Stromal cell of bone marrow (primary cell): ENCODE results near the gene INTS3.
A peak's percentile ranks its signal among the peaks of the same experiment; 100 is the strongest.

Experiments
- DNase-seq: peaks from one replicate; pipeline ENCODE4 v3.0.0-alpha.2; 2012; ENCODE audit warnings: low read depth

Gene INTS3

DNA sequence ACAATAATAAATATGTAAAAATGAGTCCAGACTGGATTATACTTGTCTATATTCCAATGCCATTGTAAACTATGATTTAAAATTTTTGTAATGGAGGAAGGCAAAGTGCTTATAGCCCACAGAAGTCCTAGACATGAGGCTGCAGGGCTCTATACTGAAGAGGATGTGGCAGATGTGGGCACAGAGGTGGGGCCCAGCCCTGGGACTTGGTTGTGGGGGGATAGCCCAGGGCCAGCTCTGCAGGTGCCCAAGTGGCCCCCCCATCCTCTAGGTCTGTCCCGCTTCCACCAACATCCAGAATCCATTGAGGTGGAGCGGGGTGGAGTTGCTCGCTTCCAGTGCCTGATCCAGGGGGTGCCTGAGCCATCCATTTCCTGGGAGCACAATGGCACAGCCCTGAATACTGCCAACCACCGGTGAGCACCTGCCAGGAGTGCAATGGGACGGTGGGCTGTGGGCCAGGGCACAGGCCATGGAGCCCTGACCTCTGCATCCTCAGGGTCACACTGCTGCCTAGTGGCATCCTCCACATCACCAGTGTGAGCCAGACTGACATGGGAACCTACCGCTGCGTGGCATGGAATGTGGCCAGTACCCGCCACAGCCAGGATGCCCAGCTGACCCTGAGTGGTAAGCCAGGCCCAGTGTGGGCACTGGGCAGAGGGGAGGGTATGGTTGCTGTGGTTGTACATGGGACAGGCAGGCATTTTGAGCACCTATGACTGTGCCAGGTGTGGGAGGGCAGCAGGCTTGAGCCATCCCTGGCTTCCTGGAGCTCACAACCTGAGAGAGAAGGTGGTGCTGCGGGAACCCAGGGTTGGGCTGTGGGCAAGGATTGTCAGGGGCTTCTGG, 68.3 kb downstream of the INTS3 start:
- DNase-seq: no peak

DNA sequence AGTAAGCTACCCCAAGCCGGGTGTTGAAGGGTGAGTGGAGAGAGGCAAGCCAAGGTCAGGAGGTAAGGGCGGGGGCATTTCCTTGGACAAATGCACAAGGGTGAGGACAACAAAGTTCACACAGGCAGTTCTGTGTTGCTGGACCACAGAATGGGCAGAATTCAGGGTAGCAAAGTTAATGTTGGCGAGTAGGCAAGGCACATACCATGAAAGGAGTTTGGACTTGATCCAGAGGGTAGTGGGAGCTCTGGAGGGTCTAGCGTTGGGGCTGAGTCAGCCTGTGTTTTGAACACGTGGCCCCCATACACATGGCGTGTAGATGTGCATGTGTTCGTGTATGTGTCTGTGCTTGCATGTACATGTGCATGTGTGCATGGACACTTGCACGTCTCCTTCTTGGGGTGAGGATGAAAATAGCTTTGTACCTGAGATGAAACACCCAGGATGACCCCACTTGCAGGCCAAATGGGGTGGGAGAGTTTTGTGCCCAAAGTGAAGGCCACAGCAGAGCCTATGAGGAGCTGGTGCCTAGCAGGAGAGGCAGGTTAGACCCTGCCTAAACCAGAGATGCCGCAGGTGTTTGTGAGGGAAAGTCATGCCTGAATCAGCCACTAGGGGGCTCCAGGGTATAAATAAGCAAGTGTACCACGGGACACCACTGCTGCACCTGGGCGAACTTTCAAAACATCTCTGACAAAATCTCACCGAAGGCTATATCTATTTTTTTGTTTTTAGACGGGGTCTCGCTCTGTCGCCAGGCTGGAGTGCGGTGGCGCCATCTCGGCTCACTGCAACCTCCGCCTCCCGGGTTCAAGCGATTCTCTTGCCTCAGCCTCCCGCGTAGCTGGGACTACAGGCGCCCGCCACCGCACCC, 69.2 kb downstream of the INTS3 start:
- DNase-seq: no peak

DNA sequence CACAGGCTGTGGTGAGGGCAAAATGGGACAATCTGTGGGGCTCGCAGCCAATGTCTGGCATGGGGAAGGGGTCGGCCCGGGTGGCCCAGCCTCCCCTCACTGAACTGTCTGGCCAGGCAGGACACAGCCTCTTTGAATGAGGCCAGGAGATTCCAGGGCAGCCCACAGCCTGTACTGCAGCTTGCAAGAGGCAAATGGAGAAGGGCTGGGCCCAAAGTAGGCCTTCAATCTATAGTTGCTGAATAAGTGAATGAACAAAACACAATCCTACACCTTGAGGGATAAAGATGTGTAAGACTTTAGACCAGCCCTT, 70.6 kb downstream of the INTS3 start:
- no peak for DNase-seq

DNA sequence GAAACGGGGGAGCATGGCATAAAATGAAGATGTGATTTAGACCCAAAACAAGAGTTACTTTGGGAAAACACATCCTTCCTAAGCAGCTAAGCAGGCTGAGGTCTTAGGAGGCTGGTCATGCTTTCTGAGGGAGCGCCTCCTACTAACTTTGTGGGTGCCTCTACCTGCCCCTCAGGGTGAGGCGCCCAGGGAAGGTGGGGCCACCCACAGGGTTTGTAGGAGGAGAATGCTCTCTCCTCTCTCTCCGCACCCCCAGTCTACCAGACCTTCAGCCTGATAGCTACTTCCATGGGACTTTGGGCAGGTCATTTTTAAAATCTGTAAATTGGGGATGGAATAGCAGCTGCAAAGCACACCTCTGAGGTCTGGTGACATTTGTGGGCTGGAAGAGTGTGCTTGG, 71.2 kb downstream of the INTS3 start:
- DNase-seq: no peak

DNA sequence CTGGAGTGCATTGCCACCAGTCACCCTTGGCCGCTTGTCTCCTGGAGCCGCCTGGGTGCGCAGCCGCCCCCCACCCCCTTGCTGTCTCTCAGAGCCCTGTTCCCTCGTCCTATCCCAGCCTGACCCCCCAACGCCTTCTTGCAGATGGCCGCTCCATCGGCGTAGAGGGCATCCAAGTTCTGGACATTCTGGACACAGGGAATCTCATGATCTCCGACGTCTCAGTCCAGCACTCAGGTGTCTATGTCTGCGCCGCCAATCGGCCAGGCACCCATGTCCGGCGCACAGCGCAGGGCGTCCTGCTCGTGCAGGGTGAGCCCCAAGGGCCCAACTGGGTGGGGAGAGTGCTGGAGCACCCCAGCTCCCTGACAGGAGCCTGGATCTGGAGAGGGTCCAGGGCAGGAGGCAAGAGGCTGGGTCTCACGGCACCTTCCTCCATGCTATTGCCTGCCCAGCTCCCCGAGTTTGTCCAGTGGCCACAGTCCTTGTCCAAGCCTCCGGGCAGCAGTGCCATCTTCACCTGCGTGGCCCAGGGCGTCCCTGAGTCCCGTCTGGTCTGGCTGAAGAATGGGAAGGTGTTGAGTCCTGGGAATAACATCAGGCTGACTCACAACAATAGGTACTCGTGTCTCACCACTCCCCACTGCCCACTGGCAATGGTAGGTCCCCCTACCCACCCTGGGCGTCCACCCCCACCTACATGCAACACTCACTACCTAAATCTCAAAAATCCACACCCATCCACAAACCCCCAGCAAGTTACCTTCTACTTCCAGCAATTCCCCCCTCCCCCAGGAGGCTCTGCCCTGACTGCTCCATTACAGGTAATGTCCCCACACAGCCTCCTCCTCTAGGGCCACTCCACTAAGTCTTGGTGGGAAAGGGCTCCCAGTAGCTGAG, 72.0 kb downstream of the INTS3 start:
- no peak for DNase-seq

DNA sequence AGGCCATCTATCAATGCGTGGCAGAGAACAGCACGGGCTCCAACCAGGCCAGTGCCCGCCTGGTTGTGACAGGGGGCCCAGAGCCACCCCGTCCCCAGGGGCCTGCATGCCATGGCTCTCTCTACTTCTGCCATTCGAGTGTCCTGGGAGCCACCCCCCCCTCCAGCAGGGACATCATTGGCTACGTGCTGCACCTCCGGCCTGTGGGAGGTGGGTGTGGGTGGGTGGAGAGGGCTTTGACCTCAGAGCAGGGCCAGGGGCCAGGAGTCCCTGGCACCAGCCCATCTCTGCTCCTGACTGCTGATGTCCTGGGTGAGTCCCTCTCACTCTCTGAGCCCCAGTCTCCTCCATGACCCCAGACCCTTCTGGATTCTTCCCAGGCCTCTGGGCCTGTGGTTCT, 72.7 kb downstream of the INTS3 start:
- no peak for DNase-seq

GRCh38 chr1:153801028-153801625, 73.3 kb downstream of the INTS3 start:
- no peak for DNase-seq

DNA sequence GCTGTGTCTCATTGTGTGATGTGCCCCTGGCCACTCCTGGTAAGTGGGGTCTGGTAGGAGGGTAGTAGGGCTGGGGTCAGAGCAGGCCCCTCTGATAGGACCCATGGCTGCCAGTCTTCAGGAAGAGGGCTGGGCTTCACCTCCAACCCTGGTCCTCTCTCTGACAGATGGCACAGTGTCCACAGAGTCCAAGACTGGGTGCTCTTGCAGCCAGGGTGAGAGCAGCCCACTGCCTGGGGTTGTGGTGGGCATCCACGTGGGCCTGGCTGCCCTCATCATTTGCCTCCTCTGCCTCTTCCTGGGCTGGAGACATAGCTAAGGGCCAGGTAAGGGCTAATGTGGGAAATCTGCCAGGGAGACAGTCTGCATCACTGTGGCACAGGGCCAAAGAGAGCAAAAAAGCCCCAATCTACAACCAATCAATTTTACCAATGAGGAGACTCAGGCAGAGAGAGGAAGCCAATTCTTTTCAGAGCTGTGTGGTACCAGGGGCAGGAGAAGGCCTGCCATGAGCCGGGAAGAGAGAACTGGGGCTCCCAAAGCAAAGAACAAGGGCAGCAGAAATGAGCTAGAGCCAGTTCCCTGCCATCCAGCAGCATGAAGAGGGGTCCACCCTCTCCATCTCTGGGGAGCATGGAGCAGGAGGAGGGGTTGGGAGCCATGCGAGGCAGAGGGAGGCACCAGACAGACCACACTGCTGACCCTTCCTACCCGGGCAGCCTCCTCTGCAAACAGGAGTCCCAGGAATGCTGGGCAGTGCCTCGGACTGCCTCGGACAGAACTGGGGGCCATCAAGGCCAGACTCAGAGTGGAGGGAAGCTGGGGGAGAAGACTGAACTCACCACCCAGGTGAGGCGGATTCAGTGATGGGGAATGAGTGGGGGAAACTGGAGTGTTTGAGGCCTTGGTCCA, 74.2 kb downstream of the INTS3 start:
- no peak for DNase-seq

DNA sequence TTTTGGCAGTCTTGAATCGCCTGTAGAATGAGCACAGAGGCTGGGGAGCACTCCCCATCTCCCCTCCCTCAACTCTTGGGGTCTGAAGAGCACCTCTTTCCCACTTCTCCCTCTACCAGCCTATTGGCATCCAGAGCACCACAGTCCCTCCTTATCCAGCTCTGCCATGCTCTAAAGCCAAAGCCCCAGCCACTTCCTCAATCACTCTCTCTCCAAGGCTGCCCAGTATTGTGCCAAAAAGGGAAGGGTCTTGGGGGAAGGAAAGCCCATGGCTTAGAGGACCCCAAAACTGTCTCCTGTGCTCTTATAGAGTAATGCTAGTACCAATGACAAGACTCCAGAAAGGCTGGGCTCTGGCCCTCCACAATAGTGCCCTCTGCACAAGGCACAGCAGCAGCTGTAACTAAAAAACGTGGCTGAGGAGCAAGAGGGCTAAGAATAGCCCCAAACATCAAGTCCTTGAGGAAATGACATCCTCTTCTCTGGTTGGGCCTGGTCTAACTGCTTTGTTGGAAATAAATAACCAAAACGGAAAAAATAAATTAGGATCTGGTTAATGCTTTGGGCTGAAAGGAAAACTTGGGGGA, 75.7 kb downstream of the INTS3 start:
- DNase-seq: no peak

- no peak for DNase-seq
Measured at GRCh38 chr1:153804112-153804511, 76.3 kb downstream of the INTS3 start.

DNA sequence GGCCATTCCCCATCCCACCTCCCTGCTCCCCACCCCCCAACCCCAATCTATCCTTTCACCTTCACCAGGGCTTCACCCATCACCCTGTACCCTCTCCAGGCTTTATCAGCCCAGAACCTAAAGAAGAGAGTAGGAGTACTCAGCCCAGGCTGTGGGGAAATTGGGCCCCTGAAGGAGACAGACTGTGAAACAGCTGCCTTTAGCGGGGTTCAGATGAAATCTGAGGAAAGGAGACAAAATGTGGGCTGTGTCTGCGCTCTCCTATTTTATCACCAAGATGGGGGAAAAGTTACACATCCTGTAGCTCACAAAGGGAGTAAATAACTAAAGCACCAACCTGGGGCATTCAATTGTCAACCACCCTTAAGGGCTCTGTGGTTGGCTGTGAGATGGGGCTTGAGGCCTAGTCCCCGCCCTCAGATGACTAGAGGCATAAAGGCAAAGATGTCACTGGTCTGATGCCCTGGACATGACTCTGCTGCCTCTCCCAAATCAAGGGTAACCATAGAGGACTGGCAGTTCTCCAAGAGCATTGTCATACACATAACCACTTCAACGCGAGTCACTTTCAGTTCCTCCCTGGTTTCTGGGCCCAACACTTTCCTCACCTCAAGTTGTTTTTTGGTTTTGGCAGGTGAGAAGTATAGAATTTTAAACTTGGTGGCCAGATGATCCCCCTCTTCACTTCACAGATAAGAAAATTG, 77.3 kb downstream of the INTS3 start:
- DNase-seq: peak; percentile 88

DNA sequence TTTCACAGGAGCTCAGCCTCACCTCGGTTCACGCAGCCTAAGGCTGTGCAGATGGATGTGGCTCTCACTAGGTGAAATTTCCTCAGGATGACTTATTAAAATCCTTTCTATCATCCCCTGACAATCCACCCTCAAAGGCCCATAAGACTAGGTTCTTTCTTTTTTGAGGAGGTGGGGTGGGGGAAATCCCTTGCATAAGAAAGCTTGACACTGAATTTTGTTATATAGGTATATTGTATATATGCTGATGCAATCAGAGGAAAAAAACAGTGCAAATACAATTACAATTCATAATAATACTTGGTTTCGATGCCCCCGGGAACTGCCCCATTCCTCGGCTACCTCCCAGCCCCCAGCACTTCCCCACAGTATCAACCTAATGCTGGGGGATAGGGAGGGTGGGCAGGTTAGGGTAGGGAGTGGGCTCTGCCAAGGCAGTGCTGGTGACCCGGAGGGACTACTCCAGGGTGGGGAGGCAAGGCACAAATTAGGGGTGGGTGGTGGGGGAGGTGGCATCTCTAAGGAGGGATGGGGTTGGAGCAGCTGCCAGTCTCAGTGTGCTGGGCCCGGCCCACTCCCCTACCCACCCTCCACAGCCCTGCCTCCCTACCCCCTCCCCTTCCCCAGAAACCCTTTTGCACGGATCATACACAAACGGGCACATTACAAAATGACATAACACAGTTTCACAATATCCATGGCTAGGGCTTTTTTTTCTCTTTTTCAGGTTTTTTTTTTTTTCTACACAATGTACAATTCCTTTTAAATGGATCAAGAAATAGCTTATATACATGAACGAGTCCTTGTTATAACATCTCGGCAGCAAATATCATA, 78.3 kb downstream of the INTS3 start:
- DNase-seq: no peak

DNA sequence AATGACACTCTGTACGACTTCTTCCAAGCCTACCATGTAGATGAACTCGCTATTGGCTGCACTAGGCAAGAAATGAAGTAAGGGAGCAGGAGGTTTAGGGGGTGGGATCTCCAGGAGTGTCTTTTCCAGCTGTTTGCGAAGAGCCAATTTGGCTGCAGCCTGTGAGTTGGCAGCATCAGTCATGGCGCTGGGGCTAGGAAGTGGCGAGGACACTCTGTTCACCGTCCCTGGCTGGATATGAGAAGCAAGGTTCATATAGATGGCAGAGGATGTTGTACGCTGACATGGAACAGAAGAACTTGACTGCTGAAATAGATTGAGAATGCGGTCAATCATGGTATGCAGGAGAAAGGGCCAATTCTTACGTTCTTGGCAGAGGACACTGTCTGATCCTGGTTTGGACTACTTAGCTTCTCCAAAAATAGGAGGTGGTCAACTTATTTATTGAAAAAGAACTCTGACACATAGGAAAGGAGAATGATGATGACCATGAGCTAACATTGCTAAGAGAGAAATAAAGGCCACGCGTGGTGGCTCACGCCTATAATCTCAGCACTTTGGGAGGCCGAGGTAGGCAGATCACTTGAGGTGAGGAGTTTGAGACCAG, 88.5 kb downstream of the INTS3 start:
- DNase-seq: peak; percentile 8

DNA sequence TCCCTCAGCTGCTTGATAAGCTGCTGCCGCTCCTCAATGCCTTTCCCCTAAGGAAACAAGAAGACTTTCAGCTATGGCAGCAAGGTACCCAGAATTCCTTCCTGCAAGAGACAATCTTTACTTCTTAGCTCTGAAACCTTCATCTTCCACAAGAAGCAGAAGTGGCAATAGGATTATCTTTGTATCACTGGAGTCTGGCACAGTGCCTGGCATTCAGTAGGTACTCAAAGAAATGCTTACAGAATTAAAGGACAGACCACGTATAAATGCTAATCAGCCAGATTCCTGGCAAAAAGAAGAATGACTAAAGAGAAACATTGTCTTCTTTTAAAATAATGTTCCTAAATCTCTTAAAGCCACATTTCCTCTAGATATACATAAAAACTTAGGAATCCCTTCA, 91.0 kb downstream of the INTS3 start:
- no peak for DNase-seq
